C1 segment of cervical spinal cord (tissue), 14 donors: ENCODE results near the gene P2RX2.

Source experiments
- DNase-seq, 14 donors: peaks; one replicate each; lab custom pipeline; 2025; lab: John Stamatoyannopoulos, UW

P2RX2 gene

DNA sequence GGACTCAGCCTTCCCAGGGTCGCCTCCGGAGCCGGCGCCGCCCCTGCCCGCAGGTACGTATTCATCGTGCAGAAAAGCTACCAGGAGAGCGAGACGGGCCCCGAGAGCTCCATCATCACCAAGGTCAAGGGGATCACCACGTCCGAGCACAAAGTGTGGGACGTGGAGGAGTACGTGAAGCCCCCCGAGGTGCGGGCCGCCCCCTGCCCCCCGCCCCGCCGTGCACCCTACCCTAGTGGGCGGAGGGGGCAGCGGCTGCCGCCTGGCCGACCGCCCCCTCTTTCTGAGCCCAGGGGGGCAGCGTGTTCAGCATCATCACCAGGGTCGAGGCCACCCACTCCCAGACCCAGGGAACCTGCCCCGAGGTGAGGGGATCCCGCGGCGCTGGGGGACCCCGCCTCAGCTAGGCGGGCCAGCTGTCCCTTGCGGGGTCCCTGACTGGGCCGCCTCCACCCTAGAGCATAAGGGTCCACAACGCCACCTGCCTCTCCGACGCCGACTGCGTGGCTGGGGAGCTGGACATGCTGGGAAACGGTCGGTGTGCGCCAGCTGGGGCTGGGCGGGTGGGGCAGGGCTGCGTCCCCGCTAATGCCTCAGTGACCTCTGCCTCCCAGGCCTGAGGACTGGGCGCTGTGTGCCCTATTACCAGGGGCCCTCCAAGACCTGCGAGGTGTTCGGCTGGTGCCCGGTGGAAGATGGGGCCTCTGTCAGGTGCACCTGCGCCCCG is 973 bp downstream of the P2RX2 start:
- no peak for DNase-seq

DNA sequence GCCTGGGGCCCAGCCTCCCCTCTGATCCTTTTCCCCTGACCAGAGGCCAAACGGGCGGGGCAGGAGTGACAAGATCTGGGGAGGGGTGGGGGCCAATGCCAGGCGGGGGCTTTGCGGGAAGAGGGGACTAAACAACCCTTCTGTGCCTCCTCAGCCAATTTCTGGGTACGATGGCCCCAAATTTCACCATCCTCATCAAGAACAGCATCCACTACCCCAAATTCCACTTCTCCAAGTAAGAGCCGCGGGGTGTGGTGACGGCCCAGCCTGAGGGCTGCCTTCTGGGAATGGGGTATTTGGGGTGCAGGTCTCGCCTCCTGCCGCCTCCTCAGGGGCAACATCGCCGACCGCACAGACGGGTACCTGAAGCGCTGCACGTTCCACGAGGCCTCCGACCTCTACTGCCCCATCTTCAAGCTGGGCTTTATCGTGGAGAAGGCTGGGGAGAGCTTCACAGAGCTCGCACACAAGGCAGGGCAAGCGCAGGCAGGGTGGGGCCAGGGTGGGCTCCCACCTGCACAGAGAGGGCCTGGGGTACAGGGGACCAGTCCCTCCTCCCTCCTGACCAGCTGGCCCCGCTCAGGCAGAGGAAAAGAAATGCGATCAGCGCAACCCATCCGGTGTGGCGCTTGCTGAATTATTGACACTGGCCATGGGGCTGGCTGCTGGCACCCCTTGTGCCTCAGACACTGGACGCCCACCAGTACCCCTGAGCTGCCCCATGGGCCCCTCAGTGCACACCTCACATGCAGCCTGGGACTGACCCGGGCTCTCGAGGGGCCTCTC is 1.7 kb downstream of the P2RX2 start:
- DNase-seq = no peak

DNA sequence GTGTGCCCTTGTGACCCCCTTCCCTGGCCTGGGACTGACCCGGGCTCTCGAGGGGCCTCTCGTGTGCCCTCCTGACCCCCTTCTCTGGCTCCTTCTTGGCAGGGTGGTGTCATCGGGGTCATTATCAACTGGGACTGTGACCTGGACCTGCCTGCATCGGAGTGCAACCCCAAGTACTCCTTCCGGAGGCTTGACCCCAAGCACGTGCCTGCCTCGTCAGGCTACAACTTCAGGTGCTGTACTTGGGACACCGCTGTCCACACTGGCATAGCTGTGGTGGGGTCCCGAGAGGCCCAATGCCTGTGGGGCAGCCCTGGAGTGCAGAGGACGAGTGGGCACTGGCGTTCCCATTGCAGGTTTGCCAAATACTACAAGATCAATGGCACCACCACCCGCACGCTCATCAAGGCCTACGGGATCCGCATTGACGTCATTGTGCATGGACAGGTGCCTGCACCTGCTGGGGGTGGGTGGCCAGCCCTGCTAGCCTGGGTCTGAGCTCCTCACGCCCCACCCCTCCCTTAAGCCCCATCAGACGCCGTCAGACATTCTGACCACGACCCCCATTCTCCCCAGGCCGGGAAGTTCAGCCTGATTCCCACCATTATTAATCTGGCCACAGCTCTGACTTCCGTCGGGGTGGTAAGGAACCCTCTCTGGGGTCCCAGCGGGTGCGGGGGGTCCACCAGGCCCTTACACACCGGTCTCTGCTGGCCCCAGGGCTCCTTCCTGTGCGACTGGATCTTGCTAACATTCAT is 2.5 kb downstream of the P2RX2 start:
- DNase-seq = no peak

DNA sequence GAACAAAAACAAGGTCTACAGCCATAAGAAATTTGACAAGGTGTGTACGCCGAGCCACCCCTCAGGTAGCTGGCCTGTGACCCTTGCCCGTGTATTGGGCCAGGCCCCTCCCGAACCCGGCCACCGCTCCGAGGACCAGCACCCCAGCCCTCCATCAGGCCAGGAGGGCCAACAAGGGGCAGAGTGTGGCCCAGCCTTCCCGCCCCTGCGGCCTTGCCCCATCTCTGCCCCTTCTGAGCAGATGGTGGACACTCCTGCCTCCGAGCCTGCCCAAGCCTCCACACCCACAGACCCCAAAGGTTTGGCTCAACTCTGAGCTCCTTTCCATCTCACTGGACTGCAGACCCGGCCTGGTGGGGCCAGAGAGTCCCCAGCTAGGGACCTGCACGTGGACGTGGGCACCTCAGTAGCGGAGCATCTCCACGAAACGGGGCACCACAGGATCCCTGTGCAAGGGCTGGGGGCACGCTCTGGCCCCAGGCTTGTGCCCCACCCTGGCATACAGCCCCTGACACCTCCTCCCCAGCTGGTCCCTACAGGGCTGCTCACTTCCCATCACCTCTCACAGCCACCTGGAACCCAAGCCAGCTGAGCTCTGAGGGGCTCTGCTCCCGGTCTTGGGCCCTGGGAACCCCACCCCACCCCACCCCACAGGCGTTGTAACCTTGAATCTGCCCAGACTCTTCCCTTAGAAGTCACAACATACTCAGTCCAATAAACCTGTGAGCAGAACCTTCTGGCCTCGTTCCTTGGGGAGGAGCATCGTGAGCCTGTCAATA is 3.3 kb downstream of the P2RX2 start:
- no peak for DNase-seq

DNA sequence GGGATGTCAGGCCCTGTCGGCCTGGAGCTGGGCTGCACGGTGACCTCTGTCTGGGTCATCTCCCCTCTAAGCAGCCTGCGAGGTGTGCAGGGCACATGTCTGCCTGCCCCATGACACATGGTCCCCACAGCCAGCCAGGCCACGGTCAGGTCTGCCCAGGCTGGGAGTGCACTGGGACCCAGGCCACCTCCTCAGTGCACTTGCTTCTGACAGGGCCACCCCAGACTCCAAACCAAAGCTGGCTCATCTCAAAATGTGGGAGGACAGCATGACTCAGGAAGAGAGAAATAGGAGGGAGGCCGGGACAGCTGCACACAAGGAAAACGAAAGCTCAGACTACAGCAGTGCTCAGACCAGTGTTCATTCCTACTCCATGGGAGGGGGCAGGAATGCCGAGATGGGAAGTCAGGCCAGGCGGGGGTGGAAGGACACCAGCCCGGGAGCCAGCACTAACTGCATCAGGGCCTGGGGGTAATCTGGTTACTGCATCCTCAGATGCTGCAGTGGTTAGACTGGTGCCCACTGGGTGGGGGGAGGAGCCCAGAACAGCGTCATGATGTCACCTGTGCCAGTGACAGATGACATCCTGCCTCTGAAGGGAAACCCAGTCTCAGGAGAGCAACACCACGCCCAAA is 4.0 kb downstream of the P2RX2 start:
- DNase-seq = peak in 1 of 14 donors; percentile 41

DNA sequence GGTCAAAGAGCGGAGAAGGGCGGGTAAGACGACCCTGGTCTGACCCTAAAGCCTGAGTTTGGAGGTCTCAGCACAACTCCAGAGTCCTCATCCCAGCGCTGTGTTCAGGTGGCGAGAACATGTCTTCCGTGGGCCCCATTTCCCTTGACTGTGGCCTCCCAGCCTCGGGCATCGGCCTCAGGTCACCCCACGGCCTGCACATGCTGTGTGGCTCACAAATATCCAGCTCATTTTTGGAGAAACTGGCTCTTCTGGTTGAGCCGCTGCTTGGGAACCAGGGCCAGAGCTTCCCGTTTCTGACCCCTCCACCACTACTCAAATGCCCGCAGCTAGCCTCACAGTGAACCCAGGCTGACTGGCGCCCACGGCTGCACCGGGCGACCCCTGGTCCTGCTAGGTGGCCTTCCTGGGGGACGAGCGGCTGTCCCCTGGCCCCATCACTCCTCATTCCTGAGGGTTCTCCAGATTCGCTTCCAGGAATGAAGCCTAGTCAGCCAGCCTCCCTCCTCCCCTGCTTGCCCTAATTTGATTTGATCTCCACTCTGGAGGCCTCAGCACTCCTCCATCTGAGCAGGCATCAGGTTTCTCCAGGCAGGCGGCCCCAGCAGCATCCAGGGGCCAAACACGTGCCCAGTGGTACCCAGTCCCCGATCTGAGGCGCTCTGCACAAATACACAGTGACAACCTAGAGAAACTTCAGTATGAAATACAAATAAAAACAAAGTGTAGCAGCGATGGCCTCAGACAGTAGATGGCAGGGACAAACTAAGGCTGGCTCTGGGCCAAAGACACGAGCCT is 4.7 kb downstream of the P2RX2 start:
- DNase-seq = no peak

DNA sequence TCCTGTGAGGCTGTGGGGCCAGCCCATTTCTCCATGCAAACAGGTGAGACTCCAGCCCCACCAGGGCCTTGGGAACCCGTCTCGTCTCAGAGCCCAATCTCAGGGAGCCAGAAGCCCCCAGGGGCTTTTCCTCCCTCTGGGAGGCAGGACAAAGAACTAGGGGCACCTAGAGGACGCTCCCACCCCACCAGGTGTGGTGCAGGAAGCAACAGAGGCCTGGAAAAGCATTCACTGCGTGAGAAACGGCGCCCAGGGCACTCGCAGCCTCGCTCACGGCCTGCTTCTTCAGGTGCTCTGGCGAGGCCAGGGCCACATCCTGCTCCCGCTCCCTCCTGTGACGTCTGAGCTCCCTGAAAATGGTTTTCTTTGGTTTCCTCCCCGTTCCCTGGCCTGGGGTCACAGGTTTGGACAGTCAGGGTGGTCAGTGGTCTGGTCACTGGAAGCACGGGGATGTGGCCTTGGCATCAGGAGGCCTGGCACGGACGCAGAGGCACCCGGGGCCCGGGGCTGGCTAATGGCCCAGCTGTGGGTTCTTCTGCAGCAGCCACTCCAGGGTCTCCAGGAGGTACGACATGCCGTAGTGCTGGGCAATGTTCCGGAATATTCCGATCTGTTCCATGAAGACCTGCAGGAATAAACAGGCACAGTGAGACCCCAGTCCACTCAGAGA is 5.7 kb downstream of the P2RX2 start:
- no peak for DNase-seq

DNA sequence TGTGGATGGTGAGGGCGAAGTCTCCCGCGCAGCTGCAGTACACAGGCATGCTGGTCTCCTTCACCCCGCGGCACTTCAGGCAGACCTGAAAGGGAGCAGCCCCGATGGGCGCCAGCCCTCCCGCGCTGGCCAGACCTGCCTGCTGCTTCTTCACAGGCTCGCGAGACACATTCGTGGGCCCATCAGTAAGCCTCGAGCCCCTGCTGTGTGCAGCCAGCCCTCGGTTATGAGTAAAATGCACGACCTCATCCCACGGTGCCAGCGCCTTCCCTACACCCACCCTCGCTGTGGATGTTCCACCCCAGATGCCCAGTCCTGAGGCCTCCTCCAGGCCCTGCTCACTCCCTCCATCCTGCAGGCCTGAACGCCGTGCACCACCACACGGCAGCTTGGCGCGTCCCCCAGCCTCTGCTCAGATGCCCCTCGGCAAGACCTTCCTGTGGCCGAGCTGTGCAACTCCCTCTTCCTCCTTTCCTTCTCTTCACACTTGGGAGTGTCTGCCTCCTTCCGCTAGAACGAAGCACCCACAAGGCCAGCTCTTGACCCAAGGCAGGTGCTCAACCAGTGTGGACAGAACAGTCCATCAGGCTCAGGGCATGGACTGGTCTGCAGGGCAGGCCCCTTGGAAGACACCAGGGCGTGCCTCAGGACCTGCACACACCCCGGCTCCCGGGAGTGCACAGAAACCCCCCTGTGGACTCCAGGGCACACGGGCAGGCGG is 6.5 kb downstream of the P2RX2 start:
- DNase-seq = no peak

DNA sequence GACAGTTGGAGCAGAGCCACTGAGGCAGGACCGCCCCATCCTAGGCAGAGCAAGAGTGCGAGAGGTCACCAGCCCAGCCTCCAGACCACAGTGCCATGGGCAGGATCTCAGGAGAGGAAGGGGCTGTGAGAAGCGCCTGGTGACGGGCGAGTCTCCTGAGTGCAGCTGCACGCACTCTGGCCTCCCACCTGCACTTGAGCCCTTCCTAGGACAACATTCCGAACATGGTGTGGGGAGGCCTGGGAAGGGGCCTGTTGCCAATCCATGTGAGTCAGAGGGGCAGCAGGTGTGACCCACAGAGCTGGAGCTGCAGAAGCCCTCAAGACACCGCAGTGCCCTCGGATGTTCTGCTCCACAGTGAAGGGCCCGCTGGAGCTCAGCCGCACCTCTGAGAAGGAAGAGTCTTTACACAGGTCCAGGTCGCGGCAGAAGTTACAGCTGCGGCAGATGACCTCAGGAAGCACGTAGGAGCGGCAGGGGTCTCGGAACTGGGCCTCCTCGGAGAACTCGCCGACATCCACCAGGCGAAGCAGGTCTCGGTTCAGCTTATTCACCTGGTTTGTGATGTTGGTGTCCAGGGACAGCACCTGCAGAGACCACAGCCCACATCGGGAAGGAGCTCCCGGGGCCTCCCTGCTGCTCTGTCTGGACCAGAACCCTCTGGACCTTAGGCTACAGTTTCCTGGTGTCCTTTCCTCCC is 7.3 kb downstream of the P2RX2 start:
- no peak for DNase-seq

DNA sequence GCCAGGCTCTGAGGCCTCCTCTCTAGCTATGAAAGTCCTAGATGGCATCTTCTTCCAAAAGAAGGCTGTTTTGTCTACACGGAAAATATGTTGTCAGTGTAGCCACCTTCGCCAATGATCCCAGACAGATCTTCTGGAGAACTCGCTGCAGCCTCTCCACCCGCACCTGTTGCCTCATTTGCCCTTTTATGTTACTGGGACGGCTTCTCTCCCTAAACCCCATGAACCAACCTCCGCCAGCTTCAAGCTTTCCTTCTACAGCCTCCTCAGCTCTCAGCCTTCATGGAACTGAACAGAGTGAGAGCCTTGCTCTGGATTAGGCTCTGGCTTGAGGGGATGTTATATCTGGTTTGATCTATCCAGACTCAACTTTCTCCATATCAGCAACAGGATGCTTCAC is 10.8 kb downstream of the P2RX2 start:
- DNase-seq = no peak

DNA sequence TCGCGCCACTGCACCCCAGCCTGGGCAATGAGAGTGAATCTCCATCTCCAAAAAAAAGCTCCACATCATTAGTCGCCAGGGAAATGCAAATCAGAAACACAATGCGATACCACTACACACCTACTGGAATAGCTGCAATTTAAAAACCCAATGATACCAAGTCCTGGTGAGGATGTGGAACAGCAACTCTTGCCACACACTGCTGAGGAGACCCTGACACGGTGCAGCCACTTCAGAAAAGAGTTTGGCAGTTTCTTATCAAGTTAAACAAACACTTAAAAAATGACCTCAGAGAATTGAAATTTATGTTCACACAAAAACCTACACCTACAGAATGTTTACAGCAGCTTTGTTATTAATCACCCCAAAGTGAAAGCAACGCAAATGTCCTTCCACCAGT is 12.1 kb downstream of the P2RX2 start:
- DNase-seq = no peak

DNA sequence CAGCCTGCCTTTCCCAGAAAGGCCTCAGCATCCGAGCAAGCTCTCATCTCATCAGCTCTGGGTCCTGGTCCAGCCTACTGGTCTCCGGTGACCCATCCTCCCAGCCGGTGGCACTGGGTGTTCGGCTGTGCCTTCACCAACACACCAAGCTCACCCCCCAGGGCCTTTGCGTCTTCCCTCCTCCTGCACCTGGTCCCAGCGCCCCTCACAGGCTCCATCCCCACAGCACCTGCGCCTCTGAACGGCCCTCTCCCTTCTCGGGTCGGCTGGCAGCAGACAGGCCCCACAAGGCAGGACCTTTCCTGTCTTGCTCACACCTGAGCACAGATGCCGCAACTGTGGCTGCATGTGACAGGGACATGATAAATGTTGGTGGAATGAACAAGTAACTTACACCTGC is 13.1 kb downstream of the P2RX2 start:
- DNase-seq = no peak

DNA sequence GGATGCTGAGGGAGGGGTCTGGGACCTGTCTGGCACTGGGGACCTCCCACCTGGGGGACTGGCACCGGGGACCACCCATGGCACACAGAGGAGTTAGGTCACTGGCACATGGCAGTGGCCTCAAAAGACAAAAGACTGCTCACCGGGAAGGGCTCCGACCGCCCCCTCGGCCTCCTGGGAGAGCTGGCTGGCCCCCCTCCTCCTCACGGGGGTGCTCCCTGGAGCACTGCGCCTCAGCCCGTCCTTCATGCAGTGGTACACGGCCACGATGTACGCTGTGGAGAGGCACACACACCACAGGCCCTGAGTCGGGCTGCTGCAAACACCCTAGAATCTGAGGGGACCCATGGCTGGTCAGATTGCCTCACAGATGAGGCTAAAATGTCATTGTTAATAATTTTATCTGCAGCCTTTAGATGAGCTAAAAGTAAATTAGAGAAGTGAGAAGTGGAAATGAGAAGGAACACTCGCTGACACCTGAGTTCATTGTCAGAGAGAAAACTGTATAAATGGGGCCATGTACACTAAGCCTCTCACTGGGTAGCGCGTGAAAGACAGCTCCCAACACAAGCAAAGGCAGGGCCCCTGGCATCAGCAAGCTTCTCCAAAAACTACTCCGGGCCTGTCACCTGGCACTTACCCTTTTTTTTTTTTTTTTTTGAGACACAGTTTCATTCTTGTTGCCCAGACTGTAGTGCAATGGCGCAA is 14.1 kb downstream of the P2RX2 start:
- no peak for DNase-seq

DNA sequence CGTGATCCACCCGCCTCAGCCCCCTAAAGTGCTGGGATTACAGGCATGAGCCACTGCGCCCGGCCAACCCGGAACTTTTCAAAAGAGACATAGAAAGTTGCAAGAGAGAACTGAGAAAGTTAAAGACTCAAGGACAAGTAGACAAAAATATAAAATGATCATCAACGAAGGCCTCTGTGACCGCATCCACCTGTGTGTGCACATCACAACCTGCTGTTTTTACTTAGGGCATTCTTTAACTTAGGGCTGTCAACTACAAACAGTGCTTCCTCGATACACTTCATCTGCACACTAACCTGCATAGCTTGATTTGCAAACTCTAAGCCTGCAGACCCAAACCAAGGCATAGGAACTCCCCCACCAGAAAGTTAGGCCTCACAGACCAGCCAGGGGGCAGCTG is 14.8 kb downstream of the P2RX2 start:
- DNase-seq = no peak

DNA sequence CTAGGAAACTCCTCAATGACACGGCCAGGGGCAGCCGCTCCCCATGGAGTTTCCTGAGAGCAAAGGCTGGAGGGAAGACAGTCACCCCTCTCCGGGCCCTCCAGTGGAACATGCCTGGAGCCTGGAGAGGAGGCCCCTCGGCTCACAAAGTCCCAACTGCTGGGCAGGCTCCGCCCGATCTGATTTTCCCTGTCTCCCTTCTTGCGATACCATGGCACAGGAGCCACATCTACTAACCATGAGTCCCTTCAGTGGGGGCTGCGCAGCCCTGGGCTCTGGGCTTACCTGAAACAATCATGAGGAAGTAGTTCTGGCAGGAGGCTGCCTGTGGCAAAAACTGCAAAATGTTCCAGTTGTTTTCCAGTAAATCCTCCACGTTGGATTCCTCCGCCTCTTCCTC is 15.3 kb downstream of the P2RX2 start:
- no peak for DNase-seq

DNA sequence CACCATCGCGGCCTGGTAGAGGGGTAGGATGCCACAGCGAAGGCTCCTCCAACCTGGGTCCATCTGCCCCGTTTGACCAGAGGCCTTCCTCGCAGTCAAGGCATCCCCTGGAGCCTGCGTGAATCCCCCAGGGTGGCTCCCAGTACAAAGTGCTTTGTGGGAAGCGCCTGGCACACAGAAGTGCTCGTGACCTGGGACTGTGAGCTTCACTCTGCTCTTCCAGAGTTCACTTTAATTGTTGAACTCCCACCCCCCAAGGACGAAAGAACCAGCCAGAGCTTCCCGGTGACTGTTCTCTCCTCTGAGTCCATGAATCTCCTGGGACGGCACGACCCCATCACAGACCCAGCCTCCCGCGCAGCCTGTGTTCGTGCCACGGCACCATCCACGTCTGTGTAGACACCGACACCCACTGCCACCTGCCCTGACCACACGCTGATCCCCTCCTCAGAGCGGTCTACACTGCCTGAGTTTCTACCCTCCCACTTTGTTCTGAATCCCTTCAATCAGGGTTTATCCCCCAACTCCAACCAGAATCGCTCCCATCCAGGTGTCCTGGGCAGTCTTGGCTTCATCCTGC is 15.9 kb downstream of the P2RX2 start:
- no peak for DNase-seq
